ENCODE data around the gene INO80.
"Not testable (repeated sequence)": the region's sequence is repeated elsewhere in the genome, so short reads cannot be mapped to it uniquely, and the experiment has no call there.

INO80 gene

DNA sequence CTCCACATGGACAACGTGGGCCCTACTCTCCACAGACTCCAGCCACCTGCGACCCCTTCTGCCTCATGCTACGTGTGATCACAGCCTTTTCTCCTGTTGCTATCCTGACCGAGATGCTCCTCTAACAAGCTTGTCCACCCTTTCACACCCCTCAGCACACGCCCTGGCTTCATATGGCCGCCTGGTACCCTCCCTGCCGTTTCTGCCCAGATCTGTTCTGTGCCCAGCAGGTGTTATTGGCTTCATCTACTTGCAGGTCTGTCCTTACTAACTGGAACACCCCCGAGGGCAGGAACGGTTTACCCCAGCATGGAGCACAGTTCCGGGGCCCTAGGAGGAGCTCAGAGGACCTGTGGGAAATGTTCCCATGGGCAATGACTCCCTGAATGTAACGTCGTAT lies 152.9 kb downstream of the INO80 start:
- no peak for DNase-seq (ENCODE audit: low read depth)

GRCh38 chr15:40962317-40962716 lies 153.8 kb downstream of the INO80 start:
- DNase-seq (ENCODE audit: low read depth), result not testable (repeated sequence)

DNA sequence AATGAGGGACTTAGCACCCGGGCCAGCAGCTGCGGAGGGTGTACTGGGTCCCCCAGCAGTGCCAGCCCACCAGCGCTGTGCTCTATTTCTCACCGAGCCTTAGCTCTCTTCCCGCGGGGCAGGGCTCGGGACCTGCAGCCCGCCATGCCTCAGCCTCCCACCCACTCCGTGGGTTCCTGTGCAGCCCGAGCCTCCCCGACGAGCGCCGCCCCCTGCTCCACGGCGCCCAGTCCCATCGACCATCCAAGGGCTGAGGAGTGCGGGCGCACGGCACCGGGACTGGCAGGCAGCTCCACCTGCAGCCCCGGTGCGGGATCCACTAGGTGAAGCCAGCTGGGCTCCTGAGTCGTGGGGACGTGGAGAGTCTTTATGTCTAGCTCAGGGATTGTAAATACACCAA lies 154.3 kb downstream of the INO80 start:
- not testable (repeated sequence) for DNase-seq (ENCODE audit: low read depth)

- no peak for DNase-seq (ENCODE audit: low read depth)
Measured at GRCh38 chr15:40960925-40961324, 155.2 kb downstream of the INO80 start.

- no peak for DNase-seq (ENCODE audit: low read depth)
Measured at GRCh38 chr15:40960151-40960885, 155.8 kb downstream of the INO80 start.

- no peak for DNase-seq (ENCODE audit: low read depth)
Measured at GRCh38 chr15:40959331-40960141, 156.5 kb downstream of the INO80 start.

GRCh38 chr15:40958723-40959122 lies 157.4 kb downstream of the INO80 start:
- no peak for DNase-seq (ENCODE audit: low read depth)

DNA sequence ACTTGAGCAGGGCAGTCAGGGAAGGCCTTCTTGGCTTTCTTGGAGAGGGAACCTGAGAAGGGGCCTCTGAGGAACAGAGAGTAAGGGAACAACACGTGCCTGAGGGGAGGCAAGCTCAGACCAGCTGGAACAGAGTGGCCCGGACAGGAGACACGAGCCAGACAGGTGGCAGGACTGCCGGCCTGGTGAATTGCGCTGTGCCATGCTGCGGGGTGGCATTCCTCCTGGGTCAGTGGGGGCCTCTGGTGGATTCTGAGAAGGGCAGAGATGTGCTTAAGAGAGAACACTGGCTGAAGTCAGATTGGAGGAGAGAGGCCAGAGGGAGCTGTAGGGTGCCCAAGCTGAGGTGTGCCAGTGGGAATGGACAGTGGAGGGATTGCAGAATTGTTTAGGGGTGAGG lies 157.9 kb downstream of the INO80 start:
- DNase-seq (ENCODE audit: low read depth), result no peak

- no peak for DNase-seq (ENCODE audit: low read depth)
Measured at GRCh38 chr15:40957581-40958051, 158.5 kb downstream of the INO80 start.

GRCh38 chr15:40957041-40957555 lies 159.0 kb downstream of the INO80 start:
- DNase-seq (ENCODE audit: low read depth), result no peak

DNA sequence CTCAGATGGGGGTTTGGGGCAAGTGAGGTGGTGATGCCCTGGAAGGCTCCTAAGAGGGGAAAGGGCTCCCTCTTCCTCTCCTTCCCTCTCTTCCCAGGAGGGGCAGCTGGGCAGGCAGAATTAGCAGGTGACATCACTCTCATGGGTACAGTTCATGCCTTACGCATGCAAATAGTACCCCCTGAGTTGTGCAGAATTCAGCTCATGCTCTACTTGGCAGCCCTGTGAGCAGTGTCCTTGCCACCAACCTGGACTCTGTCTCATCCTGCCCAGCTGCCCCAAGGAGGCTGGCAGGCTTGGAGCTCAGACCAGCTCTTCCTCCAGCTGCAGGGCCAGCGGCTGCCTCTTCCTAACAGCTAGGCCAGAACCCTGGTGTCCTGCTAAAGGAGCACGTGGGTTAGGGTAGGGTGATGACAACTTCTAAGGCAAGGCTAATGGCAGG lies 159.5 kb downstream of the INO80 start:
- no peak for DNase-seq (ENCODE audit: low read depth)

DNA sequence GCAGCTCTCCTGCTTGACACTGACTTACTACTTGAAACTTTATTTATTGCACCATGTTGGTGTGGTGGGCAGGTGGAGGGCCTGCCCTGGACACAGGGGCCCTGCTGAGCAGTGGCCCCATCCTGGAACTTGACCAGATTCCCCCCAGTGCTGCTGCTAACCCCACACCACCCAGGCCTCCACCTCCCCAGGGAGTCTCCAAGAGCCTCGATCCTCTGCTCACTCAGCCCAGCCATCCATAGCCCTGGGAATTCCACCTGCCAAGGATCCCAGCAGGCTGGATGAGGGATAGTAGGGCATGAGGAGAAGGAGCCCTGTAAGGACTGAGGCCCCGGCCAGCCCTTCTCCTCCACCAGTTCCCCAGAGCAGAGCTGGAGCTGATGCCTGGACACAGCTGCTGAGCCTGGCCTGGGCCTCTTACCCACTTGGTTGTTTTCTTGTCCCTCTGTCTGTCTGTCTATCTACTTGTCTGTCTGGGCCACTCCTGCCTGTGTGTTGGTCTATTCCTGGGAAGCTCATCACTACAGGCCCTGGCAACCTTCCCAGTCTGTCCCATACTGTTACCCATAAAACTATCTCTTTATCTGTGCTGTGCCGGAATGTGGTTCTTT lies 160.0 kb downstream of the INO80 start:
- DNase-seq (ENCODE audit: low read depth), result no peak

GRCh38 chr15:40955141-40955903 lies 160.8 kb downstream of the INO80 start:
- DNase-seq (ENCODE audit: low read depth), result no peak

- not testable (repeated sequence) for DNase-seq (ENCODE audit: low read depth)
Measured at GRCh38 chr15:40954158-40954848, 161.8 kb downstream of the INO80 start.

GRCh38 chr15:40953713-40954074 lies 162.4 kb downstream of the INO80 start:
- DNase-seq (ENCODE audit: low read depth), result no peak

DNA sequence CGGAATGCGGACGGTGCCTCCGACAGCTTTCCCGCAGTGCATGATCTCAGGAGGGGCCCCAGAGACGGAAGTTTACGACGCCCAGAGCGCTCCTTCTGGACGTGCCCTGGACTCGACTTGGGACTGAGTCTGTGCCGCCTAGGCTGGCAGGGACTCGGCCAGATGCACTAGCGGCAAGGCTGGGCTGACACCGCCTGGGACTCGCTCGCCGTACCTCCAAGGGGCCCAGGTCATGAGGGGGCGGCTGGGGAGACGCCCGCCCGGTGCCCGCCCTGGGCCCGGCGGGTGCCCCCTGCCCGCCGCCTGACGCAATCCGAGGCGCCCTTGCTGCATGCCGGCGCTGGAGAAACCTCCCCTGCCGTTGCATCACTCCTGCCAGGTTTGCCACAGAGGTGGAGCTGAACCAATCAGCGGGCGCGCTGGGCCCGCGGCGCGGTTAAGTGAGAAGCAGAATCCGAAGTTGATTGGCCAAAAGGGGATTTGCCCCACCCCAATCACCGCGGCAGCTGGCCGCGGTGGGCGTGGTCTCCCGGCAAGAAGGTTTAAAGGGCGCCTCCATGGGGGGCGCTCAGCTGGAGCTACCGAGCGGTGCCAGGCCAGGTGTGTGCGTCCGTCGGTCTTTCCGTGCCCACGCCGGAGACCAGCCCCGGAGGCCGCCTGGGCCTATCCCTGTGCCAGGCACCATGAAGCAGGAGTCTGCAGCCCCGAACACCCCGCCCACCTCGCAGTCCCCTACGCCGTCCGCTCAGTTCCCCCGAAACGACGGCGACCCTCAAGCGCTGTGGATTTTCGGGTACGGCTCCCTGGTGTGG lies 163.0 kb downstream of the INO80 start, which contains the start of gene CHAC1:
CHAC1 (plus strand) TSS at position 571 of the 812 bp plus-strand sequence; CDS start at position 684, 113 bp downstream.
- peak; percentile 79 for DNase-seq (ENCODE audit: low read depth)

DNA sequence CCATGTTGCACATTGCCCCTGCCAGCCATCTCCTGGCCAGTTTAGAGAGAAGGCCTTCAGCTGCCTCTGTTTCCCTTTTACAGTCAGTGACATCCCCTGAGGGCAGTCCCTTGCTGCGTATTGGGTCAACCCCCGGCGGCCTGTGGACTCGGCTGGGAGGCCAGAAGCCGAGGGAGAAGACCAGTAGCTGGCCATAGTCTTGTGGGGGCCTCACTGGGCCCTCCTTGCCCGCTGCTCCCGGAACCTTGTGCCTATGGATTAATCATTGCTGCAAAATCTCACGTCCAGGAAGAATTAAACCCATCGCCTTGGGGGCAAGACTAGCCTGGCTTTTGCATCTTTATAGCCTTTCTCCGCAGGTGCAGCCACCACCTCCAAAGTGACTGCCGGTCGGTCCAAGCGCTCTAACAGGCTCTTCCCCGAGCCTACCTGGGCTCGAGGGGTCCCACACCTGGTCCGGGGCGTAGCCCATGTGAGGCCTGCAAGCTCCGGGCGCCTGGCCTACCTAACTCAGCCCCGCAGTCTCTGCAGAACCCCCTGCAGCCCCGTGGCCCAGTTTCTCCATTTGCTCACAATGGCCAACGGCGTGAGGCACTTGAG lies 163.7 kb downstream of the INO80 start:
- DNase-seq (ENCODE audit: low read depth), result no peak

DNA sequence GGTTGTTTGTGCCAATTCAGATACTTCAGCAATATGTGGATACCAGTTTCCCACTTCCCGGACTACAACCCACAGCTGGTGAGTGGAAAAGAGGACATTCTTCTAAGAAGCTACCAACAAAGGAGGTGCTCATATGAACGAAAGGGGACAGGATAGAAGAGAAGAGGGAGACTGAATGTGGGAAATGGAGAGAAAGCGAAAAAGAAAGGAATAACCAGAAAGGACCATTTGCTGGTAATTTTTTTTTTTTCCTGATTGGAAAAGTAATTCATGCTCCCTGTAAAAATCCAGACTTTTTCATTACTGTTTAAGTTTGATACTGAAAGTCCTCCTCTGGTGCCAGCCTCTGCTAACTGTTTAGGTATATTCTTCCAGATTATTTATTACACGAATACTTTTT lies 164.3 kb downstream of the INO80 start:
- DNase-seq (ENCODE audit: low read depth), result no peak

GRCh38 chr15:40949756-40950207 lies 166.3 kb downstream of the INO80 start:
- DNase-seq (ENCODE audit: low read depth), result no peak
